ENCODE results near the gene CHCHD6.

- TF ChIP-seq CTCF (conservative IDR thresholded peaks at IDR 0.05) (no peak), EZH2 (IDR thresholded peaks at IDR 0.05; ENCODE audit: low read depth) (no peak)
Measured at GRCh38 chr3:126780666-126781065, 76.6 kb downstream of the CHCHD6 start.

Measured in PC-9 (cell line).